ENCODE measurements around the gene DMRTA1. TPM values are rescaled to one million over a fixed set of nuclear protein-coding genes. Genes with fewer than 3 reads are reported as not detected.

The DMRTA1 gene, protein sequence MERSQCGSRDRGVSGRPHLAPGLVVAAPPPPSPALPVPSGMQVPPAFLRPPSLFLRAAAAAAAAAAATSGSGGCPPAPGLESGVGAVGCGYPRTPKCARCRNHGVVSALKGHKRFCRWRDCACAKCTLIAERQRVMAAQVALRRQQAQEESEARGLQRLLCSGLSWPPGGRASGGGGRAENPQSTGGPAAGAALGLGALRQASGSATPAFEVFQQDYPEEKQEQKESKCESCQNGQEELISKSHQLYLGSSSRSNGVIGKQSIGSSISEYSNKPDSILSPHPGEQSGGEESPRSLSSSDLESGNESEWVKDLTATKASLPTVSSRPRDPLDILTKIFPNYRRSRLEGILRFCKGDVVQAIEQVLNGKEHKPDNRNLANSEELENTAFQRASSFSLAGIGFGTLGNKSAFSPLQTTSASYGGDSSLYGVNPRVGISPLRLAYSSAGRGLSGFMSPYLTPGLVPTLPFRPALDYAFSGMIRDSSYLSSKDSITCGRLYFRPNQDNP
- total RNA-seq (ENCODE audit: low replicate concordance) = 1.2 and 1.5 TPM in 2 replicates
- long read RNA-seq, full-length matches to known transcripts = 2 of 2 reads
- long read RNA-seq, partial matches to known transcripts = 0 of 2 reads
- long read RNA-seq, other reads (novel, unspliced or antisense) = 0 of 2 reads

DNA sequence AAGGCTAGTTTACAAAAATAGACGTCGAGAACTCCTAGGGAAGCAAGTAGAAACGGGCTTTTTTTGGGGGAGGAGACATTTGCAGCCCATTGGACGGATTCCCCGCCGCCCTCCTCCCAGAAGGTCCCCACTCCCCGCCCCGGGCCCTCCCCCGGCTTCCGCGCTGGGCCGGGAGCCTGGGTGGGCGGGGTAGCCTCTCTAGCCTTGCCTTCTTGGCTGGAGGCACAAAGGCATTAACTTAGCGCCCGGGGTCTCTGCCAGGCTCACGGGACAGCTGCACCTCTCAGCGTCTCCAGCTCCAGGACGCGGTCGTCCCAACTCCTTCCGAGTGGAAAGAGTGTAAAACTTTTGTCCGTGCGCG lies at the start of gene DMRTA1:
Gene DMRTA1, plus strand, starts transcription at position 236 of the 361 bp plus-strand sequence. CDS start 242 bp downstream, outside the sequence.
- H3K27me3 Mint-ChIP-seq = peaks cover 51% of the 10 kb centered on the region
- peak within 1 kb of the TSS; percentile 56 for H3K27ac Mint-ChIP-seq
- H3K36me3 Mint-ChIP-seq = no peaks in the 10 kb centered on the region
- H3K4me3 Mint-ChIP-seq = peak within 1 kb of the TSS; percentile 85
- peaks cover under 1% of the 10 kb centered on the region for H3K9me3 Mint-ChIP-seq
- H3K4me1 Mint-ChIP-seq (ENCODE audit: unreplicated experiment) = no peaks in the 10 kb centered on the region
- TF ChIP-seq CTCF (conservative IDR thresholded peaks at IDR 0.05) = no peak
- peak; percentile 71 for DNase-seq (ENCODE audit: extremely low spot score, unreplicated experiment)

DNA sequence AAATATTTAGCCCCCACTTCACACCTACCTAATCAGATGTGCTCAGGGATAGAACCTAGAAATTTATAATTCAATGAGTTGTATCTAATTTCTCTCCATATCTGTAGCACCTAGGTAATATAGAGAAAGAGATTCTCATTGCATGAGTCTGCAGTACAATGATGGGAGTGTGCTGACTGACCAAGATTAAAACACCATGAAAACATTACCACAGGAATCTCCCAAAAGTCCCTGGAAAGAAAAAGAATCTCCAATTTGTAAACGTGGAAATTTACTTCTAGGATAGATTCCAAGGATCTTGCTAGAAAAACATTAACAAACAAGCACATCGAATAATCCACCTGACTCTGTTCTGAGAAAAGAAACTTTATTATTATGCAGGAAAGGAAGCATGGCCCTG lies 45.0 kb upstream of the DMRTA1 start:
- no peak overlapping the region for H3K4me3 Mint-ChIP-seq
- no peak overlapping the region for H3K27ac Mint-ChIP-seq
- no peaks in the 10 kb centered on the region for H3K9me3 Mint-ChIP-seq
- H3K27me3 Mint-ChIP-seq = peaks cover 4% of the 10 kb centered on the region
- no peaks in the 10 kb centered on the region for H3K36me3 Mint-ChIP-seq
- no peaks in the 10 kb centered on the region for H3K4me1 Mint-ChIP-seq (ENCODE audit: unreplicated experiment)
- no peak for TF ChIP-seq CTCF (conservative IDR thresholded peaks at IDR 0.05)
- no peak for DNase-seq (ENCODE audit: extremely low spot score, unreplicated experiment)

- H3K27me3 Mint-ChIP-seq = peaks cover 14% of the 10 kb centered on the region
- H3K36me3 Mint-ChIP-seq = no peaks in the 10 kb centered on the region
- no peaks in the 10 kb centered on the region for H3K9me3 Mint-ChIP-seq
- no peak overlapping the region for H3K27ac Mint-ChIP-seq
- no peak for DNase-seq (ENCODE audit: extremely low spot score, unreplicated experiment)
- no peak overlapping the region for H3K4me3 Mint-ChIP-seq
- TF ChIP-seq CTCF (conservative IDR thresholded peaks at IDR 0.05) = no peak
- no peaks in the 10 kb centered on the region for H3K4me1 Mint-ChIP-seq (ENCODE audit: unreplicated experiment)
Observed at GRCh38 chr9:22405869-22406659, 40.6 kb upstream of the DMRTA1 start.

DNA sequence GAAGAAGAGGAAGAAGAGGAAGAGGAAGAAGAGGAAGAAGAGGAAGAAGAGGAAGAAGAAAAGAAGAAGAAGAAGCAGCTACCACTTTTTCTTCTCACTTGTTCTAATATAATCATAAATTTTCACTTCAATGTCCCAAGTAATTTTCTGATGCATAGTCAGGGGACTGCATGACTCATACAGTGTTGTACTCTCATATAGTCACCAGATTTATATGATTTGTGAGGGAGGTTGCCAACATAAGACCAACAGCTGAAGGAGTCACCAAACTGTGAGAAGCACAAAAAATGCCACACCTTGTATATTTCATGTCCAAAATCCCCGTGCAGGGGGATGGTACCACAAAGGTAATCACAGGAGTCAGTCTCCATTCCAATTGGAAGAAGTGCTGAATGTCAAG lies 32.7 kb upstream of the DMRTA1 start:
- DNase-seq (ENCODE audit: extremely low spot score, unreplicated experiment) = no peak
- TF ChIP-seq CTCF (conservative IDR thresholded peaks at IDR 0.05) = no peak
- Mint-ChIP-seq H3K36me3 (no peaks in the 10 kb centered on the region), H3K27ac (no peak overlapping the region), H3K4me3 (no peak overlapping the region), H3K4me1 (ENCODE audit: unreplicated experiment) (no peaks in the 10 kb centered on the region), H3K9me3 (no peaks in the 10 kb centered on the region), H3K27me3 (peaks cover 3% of the 10 kb centered on the region)

DNA sequence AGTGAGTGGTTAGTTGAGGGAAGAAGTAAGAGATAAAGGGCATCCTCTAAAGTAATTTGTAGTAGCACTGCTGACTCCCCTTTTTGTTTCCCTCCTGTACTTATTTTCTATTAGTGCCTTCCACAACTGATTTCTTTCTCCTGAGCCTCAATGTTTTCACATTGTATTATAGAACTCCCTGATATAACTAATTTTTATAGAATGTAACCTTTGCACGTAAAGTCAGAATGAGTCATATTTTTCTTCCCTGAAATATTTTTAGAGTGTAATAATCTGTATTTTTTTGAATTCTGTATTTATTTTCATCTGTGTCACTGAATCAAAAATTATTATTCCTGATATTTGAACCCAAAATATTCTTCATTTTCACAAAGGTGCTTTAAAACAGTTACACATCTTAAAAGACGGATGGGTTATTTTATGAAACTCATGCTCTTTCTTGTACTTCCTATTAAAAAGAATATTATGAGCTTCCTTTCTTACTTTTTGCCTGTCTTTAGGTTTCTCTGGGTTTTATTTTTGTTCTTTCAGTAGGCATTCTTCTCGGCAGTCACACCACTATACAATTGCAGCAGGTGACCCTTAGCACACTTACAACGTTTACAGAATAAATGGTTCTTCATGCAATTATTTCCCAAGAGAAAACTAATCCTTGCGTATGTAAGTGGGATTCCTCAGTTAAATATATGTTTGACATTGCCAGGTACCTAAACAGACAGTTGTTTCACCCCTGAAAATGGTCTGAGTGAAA lies 30.5 kb upstream of the DMRTA1 start:
- H3K9me3 Mint-ChIP-seq = no peaks in the 10 kb centered on the region
- no peak for DNase-seq (ENCODE audit: extremely low spot score, unreplicated experiment)
- H3K27me3 Mint-ChIP-seq = no peaks in the 10 kb centered on the region
- no peak overlapping the region for H3K4me3 Mint-ChIP-seq
- no peaks in the 10 kb centered on the region for H3K36me3 Mint-ChIP-seq
- H3K4me1 Mint-ChIP-seq (ENCODE audit: unreplicated experiment) = no peaks in the 10 kb centered on the region
- no peak overlapping the region for H3K27ac Mint-ChIP-seq
- TF ChIP-seq CTCF (conservative IDR thresholded peaks at IDR 0.05) = no peak

Measured in type B pancreatic cell (in vitro differentiated cells).